Suprapubic skin (tissue), 4 donors: ENCODE measurements around the gene NSMCE3. TPM values are rescaled to one million over a fixed set of nuclear protein-coding genes. Genes with fewer than 3 reads are reported as not detected.

Source experiments
- DNase-seq, 2 donors: peaks; one replicate each; pipeline ENCODE4 v3.0.0-alpha.2; 2019; ENCODE audit warnings: low spot score in 2 of 2
- H3K27ac ChIP-seq: fragments of 200-600 bp; sonication (generic); one replicate; pipeline ENCODE4 v1.5.1; 2019
- H3K27me3 ChIP-seq: fragments of 200-600 bp; sonication (generic); one replicate; pipeline ENCODE4 v1.5.1; 2019
- H3K36me3 ChIP-seq: fragments of 200-600 bp; sonication (generic); one replicate; pipeline ENCODE4 v1.5.1; 2019
- H3K4me1 ChIP-seq: fragments of 200-600 bp; sonication (generic); one replicate; pipeline ENCODE4 v1.5.1; 2019
- H3K4me3 ChIP-seq: fragments of 200-600 bp; sonication (generic); one replicate; pipeline ENCODE4 v1.5.1; 2019; ENCODE audit warnings: mild to moderate bottlenecking
- H3K9me3 ChIP-seq: fragments of 200-600 bp; sonication (generic); one replicate; pipeline ENCODE4 v1.5.1; 2019
- CTCF ChIP-seq, 2 donors: fragments of 200-600 bp in 1 of 2; fragments of 450-650 bp in 1 of 2; sonication (generic) in 1 of 2; IDR thresholded peaks; one replicate each; pipeline ENCODE4 v1.5.1; 2016 to 2019; ENCODE audit warnings: antibody characterized with exemption in 2 of 2, mild to moderate bottlenecking in 1 of 2, moderate library complexity in 1 of 2
- EP300 ChIP-seq: sonication (generic); formaldehyde crosslinking; IDR thresholded peaks from one replicate; pipeline ENCODE4 v1.6.1; 2017; ENCODE audit warnings: antibody characterized with exemption
- POLR2A ChIP-seq, 2 donors: fragments of 450-650 bp; IDR thresholded peaks; one replicate each; pipeline ENCODE4 v1.6.1; 2017; ENCODE audit warnings: antibody characterized with exemption in 2 of 2, mild to moderate bottlenecking in 2 of 2, moderate library complexity in 2 of 2
- POLR2AphosphoS5 ChIP-seq, 3 donors: sonication (generic); formaldehyde crosslinking; IDR thresholded peaks; one replicate each; pipeline ENCODE4 v1.6.1; 2017; ENCODE audit warnings: antibody characterized with exemption in 3 of 3
- WGBS: methylation state at CpG from one replicate; pipeline ENCODE4 v1.1.5; 2018; 5-methylcytosine and 5-hydroxymethylcytosine counted together
- total RNA-seq, 4 donors: library from RNA; depleted of rRNA; stranded (reverse); fragments of >200 nt; gene quantifications; one replicate each; pipeline ENCODE4 v1.1.0, GENCODE V29; 2016

Gene NSMCE3
- total RNA-seq, 4 donors from 2014 or later, result 4.5 to 7.9 (median 6.1) TPM

GRCh38 chr15:29244123-29244522 is 25.5 kb downstream of the NSMCE3 start:
- DNase-seq, result no peak
- H3K4me3 ChIP-seq, result no peak overlapping the region
- WGBS, result 91% methylated on average over 4 of the region's 4 CpGs
- TF ChIP-seq EP300, result no peak
- TF ChIP-seq POLR2AphosphoS5 (IDR thresholded peaks at IDR 0.05), result no peak
- TF ChIP-seq POLR2A (IDR thresholded peaks at IDR 0.05), result no peak
- no peak for TF ChIP-seq CTCF (IDR thresholded peaks at IDR 0.05)
- H3K36me3 ChIP-seq, result no peaks in the 10 kb centered on the region
- H3K9me3 ChIP-seq, result no peaks in the 10 kb centered on the region
- no peaks in the 10 kb centered on the region for H3K27me3 ChIP-seq
- H3K27ac ChIP-seq, result no peak overlapping the region
- H3K4me1 ChIP-seq, result no peaks in the 10 kb centered on the region

- Histone ChIP-seq H3K4me3 (no peak overlapping the region), H3K36me3 (no peaks in the 10 kb centered on the region), H3K4me1 (no peaks in the 10 kb centered on the region), H3K27me3 (no peaks in the 10 kb centered on the region), H3K27ac (no peak overlapping the region), H3K9me3 (no peaks in the 10 kb centered on the region)
- 69% methylated on average over 16 of the region's 16 CpGs for WGBS
- no peak for DNase-seq
- no peak for TF ChIP-seq CTCF (IDR thresholded peaks at IDR 0.05)
Measured at GRCh38 chr15:29242456-29243242, 27.0 kb downstream of the NSMCE3 start.

GRCh38 chr15:29241207-29241606 is 28.4 kb downstream of the NSMCE3 start:
- 88% methylated on average over 1 of the region's 1 CpG for WGBS
- TF ChIP-seq EP300 (no peak), CTCF (IDR thresholded peaks at IDR 0.05) (no peak), POLR2AphosphoS5 (IDR thresholded peaks at IDR 0.05) (no peak), POLR2A (IDR thresholded peaks at IDR 0.05) (no peak)
- Histone ChIP-seq H3K27me3 (no peaks in the 10 kb centered on the region), H3K4me3 (no peak overlapping the region), H3K27ac (no peak overlapping the region), H3K4me1 (no peaks in the 10 kb centered on the region), H3K9me3 (no peaks in the 10 kb centered on the region), H3K36me3 (no peaks in the 10 kb centered on the region)
- DNase-seq, result no peak

- TF ChIP-seq POLR2AphosphoS5 (IDR thresholded peaks at IDR 0.05) (no peak), CTCF (IDR thresholded peaks at IDR 0.05) (no peak), POLR2A (IDR thresholded peaks at IDR 0.05) (no peak), EP300 (no peak)
- Histone ChIP-seq H3K4me3 (no peak overlapping the region), H3K9me3 (no peaks in the 10 kb centered on the region), H3K36me3 (no peaks in the 10 kb centered on the region), H3K27me3 (no peaks in the 10 kb centered on the region), H3K27ac (no peak overlapping the region), H3K4me1 (no peaks in the 10 kb centered on the region)
- 44% methylated on average over 3 of the region's 3 CpGs for WGBS
- no peak for DNase-seq
Measured at GRCh38 chr15:29239395-29239794, 30.2 kb downstream of the NSMCE3 start.

- no peaks in the 10 kb centered on the region for H3K9me3 ChIP-seq
- TF ChIP-seq CTCF (IDR thresholded peaks at IDR 0.05), result no peak
- TF ChIP-seq POLR2A (IDR thresholded peaks at IDR 0.05), result no peak
- no peak for TF ChIP-seq POLR2AphosphoS5 (IDR thresholded peaks at IDR 0.05)
- TF ChIP-seq EP300, result no peak
- H3K36me3 ChIP-seq, result no peaks in the 10 kb centered on the region
- H3K4me1 ChIP-seq, result no peaks in the 10 kb centered on the region
- H3K27me3 ChIP-seq, result no peaks in the 10 kb centered on the region
- H3K27ac ChIP-seq, result no peak overlapping the region
- 89% methylated on average over 4 of the region's 4 CpGs for WGBS
- no peak for DNase-seq
- no peak overlapping the region for H3K4me3 ChIP-seq
Measured at GRCh38 chr15:29233566-29233965, 36.1 kb downstream of the NSMCE3 start.
